HG03060 (cell line): ENCODE results near the gene CCDC38.
"Not testable (repeated sequence)": the region's sequence is repeated elsewhere in the genome, so short reads cannot be mapped to it uniquely, and the experiment has no call there.

Experiments used
- ATAC-seq: cut with Tn5 transposase; IDR thresholded peaks from one replicate; pipeline ENCODE4 v1.9.1; 2021; ENCODE audit warnings: low read depth, moderate number of reproducible peaks; ENCODE audit not compliant: unreplicated experiment

The CCDC38 gene

DNA sequence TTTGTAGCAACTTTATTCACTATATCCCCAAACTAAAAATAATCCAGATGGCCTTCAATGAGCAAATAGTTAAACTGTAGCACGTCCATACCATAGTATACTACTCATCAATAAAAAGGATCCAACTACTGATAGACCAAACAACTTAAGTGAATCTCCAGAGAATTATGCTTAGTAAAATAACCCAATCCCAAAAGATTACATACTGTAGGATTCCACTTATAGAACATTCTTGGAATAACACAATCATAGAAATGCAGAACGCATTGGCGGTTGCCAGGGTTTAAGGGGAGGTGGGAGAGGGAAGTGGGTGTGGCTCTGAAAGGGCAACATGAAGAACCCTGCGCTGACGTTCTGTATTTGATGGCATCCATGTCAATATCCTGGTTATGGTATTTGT lies 55.1 kb downstream of the CCDC38 start:
- ATAC-seq: no peak

DNA sequence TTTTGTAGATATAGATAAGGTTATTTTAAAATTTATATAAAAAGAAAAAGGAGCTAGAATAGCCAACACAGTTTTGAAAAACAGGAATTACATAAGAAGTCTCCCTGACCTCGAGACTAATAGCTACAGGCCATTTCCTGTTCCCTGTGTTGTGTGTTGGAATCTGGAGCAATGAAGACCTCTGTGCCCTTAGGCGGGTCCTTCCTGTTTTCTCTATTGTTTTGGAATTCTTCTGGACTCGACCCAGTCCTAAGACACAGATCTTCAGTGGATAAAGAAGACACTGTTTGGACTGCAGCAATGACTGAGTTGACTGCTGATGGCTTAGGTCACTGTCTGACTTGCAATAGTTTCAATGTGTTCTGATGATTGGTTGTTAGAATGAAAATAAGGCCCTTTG lies 57.4 kb downstream of the CCDC38 start:
- ATAC-seq: no peak

DNA sequence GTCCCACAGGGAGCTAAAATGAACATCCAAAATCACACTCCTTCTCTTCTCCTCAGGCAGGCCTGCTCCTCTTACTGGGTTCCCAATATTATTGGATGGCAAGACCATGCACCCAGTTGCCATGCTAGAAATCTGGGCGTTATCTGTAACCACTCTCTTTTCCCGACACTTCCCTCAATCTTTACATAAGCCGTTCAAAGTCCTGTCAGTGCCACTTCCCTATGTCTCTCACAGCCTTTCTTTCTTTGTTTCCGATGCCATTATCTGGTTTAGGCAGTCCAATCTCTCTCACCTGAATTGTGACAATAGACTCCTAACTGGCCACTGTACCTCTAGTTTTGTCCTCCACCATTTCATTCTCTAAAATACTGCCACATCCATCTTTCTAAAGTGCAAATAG lies 59.5 kb downstream of the CCDC38 start:
- ATAC-seq: no peak

DNA sequence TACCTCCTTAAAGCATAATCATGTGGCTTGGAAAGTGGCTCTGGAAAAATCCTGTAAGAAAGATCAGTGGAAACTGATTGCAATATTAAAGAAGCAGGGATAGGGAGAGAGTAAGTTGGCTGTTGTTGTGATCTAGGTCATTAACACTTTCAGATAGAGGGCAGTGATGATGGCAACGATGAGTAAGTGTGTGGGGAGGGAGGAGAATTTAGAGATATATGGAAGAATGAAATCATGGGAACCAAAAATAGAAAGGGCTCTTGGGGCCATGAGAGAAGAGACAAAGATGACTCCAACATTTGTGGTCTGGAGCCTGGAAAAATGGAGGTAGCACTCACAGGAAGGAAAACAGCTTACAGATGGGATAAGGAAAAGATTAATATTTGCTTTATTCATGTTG lies 60.3 kb downstream of the CCDC38 start:
- ATAC-seq: no peak

DNA sequence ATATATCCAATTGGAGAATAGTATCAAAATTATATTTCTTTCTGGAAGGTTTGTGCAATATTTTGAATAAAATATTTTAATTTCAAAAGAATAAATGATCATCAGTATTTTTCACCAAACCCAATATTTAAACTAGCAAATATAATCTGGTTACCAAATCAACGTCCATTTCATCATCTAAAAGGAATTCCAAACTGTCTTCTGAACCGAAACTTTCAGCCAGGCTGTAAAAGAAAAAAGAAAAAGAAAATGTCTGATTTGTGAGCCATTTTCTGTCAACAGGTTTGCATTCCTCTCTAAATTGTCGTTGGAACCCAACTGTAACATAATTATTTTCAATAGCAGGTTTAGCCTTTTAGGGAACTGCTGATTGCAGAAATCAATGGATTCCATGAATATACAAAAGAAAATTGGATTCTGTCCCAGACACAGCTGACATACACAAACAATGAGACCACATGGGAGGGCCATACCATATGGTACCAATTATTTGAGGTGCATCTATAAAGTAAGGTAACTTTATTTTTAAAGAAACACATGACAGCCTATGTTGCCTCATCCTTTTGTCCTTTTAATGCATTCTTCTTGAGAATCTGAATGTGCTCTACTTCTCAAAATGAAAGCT lies 61.0 kb downstream of the CCDC38 start:
- no peak for ATAC-seq

DNA sequence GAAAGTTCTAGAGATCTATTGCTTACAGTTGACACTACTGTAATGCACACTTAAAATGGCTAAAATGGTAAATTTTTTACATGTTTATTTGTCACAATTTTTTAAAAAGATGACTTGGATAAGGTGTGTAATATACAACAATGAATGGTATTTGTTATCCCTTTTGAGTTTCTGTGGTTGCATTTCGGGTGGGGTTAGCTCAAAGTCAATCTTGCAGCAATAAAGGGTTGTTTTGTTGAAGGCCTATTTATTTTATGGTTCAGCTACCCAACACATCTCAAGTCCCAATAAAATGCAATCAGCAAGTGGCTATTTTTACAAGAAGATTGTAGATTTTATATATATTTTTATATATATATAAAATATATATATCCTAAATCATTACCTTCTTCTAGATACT lies 61.5 kb downstream of the CCDC38 start:
- no peak for ATAC-seq

DNA sequence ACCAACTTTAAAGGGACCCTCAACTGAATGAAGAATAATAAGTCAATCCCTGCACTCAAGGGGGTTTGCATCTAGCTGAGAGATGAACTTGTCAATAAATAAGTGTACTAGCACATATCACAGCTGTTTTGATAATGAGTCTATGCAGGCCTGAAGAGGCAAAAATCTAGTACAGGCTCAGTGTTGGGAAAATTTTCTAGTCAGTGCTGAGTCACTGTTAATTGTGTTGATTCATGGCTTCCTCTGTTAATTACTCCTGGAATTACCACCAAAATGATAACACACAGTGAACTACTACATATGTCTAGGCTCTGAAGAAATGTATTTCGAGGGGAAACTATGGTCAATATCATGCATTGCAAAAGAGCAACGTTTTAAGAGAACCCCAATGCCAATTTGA lies 64.8 kb downstream of the CCDC38 start:
- ATAC-seq: no peak

DNA sequence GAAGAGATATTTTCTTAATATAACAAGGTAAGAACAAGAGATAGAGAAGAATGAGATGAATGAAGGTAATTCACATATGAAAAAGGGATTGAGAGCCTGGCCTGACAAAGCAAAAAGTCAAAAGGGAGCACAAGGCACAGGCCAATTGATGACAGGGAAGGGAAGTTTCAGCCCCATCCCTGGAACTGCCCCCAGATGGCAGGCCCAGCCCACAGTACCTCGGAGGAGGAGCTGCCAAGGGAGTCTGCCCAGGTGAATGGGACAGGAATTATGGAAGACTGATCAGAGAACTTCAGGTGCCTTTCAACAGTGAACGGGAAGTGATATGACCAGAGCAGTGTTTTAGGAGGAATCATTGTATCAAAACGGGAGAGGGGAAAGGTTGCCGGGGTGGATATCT lies 68.0 kb downstream of the CCDC38 start:
- no peak for ATAC-seq

DNA sequence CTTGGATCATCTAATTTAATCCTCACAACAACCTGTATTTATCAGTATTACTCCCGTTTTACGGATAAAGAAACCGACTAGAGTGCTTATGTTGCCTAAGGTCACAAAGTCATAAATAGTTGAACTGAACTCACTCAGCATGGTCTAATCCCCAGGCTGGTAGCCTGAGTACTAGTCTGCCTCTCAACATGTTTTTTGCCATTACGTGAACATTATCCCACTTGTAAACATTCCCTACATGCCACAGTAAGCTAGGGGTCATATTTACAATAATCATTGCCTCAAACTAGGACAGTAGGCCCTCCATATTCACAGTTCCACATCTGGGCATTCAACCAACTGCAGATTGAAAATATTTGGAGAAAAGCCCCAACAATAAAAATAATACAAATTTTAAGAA lies 71.5 kb downstream of the CCDC38 start:
- ATAC-seq: no peak

DNA sequence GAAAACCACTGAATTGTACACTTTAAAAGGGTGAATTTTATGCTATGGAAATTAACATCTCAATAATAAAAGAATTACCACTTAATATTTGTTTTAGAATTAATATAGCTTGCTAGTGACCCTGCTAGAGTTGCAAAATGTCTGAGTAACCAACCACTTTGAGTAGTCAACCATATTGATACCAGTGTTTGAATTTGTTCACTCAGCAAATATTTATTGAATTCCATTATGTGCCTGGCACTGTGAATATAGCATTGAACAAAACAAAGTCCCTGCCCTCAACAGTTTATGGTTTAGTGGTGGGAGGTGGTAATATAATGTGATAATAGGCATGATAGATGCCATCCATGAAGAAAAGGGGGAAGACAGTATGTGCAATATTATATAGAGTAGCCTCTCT lies 79.1 kb downstream of the CCDC38 start:
- ATAC-seq: no peak

DNA sequence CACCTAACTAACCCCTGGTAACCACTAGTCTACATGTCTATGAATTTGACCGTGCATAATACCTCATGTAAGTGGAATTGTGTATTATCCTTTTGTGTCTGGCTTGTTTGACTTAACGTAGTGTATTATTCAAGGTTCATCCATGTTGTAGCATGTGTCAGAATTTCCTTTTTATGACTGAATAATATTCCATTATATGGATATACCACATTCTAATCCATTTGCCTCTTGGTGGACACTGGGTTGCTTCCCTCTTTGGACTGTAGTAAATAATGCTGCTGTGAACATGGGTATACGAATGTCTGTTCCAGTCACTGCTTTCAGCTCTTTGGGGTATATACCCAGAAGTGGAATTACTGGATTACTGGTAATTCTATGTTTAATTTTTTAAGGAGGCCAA lies 80.4 kb downstream of the CCDC38 start:
- no peak for ATAC-seq

DNA sequence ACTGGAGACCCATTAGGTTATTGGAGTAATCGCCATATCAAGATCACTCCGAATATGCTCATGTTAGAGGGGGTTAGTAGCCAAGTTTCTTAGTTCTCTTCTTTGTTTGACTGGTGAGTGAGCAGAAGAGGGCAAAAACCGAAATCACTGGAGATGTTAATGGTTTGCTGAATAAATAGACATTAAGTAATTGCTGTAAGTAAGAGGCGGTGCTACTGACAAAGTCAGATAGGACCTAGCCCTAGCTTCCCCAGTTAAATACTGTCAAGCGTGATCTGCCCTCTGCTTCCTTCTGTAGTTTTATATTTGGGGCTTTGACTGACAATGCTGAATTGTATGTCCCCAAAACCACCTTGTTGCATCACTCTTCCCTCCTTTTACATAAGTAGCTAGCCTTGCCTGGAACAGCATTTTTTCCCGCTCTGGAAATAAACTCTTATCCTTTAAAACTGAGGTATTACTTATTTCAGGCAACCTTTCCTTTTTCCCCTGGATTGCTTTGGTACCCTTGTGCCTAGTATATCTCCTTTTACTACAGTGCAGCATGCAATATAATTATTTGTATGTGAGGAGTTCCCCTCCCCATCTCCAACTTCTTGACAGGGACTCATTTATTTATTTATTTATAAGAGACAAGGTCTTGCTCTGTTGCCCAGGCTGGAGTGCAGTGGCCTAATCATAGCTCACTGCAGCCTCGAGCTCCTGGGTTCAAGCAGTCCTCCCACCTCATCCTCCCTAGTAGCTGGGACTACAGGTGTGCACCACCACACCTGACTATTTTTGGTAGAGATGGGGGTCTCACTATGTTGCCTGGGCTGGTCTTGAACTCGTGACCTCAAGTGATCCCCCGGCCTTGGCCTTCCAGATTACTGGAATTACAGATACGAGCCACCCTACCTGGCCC lies 82.2 kb downstream of the CCDC38 start:
- ATAC-seq: no peak

DNA sequence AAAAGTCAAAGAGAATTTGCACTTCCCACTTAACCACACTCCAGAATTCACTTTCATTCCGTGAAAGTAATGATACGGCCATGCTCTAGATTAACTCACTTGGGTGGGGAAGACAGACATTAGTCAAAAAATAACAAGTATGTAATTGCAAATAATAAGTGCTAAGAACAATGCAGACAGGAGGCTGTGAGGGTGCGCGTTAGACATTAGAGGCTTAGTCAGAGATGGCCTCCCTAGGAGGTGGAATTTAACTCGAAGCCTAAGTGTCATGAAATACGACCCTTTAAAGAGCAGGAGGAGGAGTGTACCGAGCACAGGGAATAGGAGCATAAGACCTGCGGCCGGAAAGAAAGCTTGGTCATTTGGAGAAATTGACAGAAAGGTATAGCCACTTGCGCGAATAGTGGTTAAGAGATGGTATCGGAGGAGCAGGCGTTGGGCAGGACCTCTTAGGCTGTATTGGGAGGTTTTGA lies 83.0 kb downstream of the CCDC38 start:
- no peak for ATAC-seq

DNA sequence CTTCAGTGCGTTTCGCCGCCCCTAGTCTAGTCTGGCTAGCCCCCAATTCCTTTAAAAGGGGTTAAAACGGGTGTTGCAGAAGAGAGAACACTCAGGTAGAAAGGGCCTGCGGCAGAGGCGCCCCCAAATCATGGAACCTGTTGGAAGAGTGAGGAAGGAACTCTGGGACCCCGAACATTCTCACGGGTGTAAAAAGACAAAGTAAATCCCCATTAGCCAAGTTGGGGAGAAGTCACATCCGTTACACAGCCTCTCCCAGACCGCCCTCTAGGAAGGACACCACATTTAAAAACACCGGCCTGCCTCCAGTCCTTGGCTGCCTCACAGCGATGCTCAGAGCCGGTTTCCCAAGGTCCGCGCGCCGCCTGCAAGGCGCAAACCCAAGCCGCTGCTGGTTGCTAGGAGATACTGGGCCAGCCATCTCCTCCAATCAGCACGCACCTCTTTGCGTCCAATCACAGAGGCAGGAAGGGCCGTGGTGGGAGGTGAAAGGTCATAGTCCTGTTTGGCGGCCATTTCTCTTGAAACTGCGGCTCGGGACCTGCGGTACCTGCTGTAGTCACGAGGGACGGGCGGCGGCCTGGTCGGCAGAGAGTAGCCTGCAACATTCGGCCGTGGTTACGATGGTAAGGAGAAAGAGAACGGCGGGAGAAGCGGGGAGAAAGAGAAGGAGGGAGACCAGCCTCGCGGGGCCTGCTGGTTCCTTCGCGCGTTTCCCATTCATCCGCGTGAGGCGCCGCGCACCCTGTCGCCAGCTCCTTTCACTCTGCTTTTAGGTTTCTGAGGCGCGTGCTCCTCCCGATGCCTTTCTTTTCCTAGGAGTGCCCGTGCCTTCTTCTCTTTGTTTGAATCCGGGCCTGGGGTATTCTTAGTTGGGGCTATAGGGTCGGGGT lies 83.7 kb downstream of the CCDC38 start, which contains the start of gene SNRPF:
Gene SNRPF (plus strand): TSS at position 502 of the 893 bp plus-strand sequence. CDS start 122 bp downstream, at position 624.
- ATAC-seq: peak; percentile 97

DNA sequence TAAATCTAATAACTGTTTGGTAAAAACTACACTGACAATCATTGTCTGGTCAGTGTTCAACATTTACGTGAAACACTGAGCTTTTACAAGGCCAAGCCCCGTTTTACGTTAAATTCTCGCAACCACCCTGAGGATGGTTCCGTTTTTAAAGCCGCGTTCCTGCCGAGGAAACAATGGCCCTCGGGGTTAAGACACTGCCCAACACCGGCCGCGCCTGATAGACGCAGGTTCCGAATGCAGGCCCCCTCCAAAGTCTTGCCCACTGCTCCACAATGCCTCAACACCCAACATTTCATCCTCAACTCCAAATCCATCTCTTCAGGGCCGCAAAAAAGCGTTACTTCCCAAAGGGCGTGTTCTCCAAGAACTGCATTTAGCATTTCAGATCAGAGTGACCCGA lies 84.6 kb downstream of the CCDC38 start:
- no peak for ATAC-seq

DNA sequence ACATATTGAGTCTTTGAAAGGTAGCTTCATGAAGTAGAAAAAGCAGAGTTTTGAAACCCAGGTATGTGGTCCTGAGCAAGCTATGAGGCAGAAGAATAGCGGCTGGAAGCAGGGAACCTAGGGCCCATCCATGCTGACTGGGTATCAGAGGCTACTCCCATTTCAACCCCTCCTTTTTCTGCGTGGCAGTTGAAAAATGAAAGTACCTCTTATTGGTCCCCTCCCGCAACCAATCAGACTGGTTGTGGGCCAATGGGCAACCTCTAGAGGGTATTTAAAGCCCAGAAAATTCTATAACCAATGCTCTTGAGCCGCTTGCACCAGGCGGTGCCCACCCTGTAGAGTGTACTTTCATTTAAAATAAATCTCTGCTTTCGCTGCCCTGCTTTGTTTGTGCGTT lies 85.3 kb downstream of the CCDC38 start:
- no peak for ATAC-seq

DNA sequence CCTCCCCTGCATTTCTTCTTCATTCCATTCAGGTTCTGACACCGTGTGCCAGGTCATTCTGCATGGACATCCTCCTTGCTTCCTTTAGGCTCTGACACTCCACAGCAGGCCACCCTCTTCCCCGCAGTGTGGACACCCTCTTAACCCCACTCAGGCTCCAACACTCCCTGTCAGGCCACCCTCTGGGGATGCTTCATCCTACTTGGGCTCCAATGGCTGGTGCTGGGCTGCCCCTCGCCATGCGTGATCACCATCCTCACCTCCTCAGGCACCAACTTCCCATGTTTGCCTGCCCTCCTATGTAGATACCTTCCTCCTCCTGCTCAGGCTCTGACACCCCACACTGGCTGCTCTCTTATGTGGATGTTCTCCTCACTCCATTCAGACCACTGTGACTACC lies 90.3 kb downstream of the CCDC38 start:
- no peak for ATAC-seq

DNA sequence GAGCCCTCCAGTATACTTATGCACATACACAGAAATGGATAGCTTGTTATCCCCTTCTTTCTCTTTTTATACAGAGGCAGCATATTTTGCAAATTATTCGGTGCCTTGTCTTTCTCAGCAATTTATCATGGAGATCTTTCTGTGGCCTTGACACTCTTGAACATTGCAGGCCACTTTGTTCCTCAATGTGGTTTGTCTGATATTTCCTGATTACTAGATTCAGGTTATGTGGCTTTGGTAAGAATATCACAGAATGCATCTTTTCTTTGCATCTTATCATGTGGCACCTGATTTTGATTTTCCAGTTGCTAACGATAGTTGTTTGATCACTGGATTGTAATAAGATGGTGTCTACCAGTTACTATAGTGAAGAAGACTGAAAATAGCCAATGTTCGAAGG lies 90.8 kb downstream of the CCDC38 start:
- ATAC-seq: no peak

DNA sequence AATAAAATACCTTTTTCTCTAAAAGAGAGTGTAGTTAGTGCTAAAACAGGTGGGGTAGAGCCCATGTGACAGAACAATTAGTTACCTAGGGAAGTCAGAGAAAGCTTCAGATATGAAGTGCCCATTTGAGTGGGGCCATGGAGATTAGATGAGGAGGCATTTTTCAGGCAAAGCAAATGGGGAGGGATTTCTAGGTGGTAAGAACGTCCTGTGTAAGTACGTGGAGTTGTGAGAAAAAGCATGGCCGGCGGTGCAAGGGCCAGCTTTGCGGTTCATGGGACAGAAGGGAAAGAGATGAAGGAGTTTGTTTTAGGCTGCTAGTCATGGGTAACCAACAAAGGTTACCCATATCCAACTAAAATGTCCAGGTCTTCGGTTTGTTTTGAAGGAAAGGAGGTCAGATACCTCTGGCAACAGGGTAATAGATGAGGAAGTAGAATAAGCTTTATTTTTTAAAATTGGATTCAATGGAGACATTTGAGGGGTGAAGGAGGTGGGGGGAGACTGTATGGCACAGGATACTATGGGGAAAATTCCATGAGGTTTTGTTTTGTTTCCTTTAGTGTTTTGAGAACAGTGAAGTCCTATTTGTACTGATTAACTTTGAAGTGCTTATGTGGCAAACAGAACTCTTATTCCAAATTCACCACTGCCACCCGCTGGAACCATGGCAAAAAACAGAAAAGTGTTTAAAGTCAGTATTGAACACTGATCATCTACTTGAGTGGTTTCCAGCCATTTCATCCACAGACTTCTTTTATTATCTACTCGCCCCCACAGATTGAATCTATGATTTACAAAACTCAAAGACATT lies 93.6 kb downstream of the CCDC38 start:
- no peak for ATAC-seq

DNA sequence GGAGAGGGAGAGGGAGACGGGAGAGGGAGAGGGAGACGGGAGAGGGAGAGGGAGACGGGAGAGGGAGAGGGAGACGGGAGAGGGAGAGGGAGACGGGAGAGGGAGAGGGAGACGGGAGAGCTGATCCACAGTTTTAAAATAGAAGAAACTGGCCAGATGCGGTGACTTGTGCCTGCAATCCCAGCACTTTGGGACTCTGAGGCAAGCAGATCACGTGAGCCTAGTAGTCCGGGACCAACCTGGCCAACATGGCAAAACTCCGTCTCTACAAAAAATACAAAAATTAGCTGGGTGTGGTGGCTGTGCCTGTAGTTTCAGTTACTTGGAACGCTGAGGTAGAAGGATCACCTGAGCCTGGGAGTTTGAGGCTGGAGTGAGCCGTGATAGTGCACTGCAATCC lies 100.0 kb downstream of the CCDC38 start:
- not testable (repeated sequence) for ATAC-seq
